ENCODE measurements around the gene POFUT2.
A peak's percentile ranks its signal among the peaks of the same experiment; 100 is the strongest.

Gene POFUT2, protein sequence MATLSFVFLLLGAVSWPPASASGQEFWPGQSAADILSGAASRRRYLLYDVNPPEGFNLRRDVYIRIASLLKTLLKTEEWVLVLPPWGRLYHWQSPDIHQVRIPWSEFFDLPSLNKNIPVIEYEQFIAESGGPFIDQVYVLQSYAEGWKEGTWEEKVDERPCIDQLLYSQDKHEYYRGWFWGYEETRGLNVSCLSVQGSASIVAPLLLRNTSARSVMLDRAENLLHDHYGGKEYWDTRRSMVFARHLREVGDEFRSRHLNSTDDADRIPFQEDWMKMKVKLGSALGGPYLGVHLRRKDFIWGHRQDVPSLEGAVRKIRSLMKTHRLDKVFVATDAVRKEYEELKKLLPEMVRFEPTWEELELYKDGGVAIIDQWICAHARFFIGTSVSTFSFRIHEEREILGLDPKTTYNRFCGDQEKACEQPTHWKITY

DNA sequence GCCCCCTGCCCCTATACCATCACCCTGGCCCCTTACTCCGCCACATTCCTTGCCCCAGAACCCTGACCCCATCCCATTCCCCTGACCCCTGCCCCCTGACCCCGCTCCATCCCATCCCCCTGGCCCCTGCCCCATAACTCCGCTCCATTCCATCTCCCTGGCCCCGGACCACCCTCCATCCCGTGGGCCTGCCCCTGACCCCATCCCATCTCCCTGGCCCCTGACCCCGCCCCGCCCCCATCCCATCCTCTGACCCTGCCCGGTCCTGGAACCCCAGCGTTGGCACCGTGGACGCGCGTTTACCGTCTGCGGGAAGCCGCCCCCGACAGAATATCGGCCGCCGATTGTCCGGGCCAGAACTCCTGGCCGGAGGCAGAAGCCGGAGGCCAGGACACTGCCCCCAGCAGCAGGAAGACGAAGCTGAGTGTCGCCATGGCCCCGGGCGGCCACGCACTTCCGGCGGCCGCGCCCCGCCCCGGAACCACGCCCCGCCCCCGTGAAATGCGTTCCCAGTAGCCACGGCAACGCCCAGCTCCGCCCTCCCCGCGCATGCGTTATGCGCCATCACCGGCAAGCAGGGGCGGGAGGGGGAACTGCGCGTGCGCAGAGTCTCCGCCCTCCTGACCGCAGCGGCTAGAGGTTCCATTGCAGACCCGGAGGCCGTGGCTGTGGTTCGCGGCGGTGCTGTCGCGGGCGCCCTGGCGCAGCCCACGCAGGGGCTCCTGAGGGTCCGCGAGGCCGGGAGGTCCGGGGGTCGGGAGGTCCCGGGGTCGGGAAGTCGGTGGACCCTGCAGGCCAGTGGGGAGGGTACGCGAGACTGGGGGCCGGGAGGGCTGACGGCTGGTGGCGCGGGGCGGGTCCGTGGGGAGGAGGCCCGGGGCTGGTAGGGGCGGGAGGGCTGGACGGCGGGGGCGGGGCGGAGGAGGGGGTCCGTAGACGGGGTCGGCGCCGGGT is at the start of gene POFUT2:
TSS of gene POFUT2 (minus strand) at position 458 of the 954 bp plus-strand sequence. CDS start at position 434, 24 bp downstream.
- ChIA-PET CTCF (interaction anchor here (1.1 to 18.2 kb wide), 4 partner anchors 21 to 152 kb away, joined by 3 to 304 read pairs (median 83); no protein-coding TSS in a partner anchor), POLR2A (interaction anchor here (0.6 to 1.3 kb wide), 11 partner anchors 17 to 358 kb away, joined by 3 to 4 read pairs (median 3); no protein-coding TSS in a partner anchor)
- DNase-seq (ENCODE audit: low read depth, low spot score): no peak
- H3K4me3 ChIP-seq (ENCODE audit: low read depth, low read length): peak within 1 kb of the TSS; percentile 80
- TF ChIP-seq, protein P1, sequence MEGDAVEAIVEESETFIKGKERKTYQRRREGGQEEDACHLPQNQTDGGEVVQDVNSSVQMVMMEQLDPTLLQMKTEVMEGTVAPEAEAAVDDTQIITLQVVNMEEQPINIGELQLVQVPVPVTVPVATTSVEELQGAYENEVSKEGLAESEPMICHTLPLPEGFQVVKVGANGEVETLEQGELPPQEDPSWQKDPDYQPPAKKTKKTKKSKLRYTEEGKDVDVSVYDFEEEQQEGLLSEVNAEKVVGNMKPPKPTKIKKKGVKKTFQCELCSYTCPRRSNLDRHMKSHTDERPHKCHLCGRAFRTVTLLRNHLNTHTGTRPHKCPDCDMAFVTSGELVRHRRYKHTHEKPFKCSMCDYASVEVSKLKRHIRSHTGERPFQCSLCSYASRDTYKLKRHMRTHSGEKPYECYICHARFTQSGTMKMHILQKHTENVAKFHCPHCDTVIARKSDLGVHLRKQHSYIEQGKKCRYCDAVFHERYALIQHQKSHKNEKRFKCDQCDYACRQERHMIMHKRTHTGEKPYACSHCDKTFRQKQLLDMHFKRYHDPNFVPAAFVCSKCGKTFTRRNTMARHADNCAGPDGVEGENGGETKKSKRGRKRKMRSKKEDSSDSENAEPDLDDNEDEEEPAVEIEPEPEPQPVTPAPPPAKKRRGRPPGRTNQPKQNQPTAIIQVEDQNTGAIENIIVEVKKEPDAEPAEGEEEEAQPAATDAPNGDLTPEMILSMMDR (IDR thresholded peaks at IDR 0.05; ENCODE audit: insufficient read depth, low read length, missing control alignments): no peak

DNA sequence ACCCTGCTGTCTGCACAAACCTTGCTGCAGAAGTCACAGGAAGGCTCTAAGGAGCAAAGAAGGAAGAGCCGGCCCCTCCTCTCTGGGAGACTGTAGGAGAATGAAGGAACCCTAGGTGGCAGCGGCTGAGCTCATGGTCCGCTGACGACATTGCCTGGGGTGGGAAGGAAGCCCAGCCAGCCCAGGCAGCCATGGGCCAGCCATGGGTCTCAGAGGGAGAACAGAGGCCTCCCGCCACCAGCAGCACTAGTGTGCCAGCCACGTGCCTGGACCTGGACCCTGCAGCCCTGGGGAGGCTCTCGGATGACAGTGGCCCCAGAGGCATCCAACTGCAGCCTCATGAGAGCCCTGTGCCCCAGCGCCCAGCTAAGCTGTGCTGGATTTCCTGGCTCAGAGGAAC is 49.2 kb upstream of the POFUT2 start:
- ChIA-PET CTCF (no interaction called here), POLR2A (interaction anchor here (0.9 kb wide), 1 partner anchor 13 kb away, joined by 3 read pairs; no protein-coding TSS in a partner anchor)
- no peak overlapping the region for H3K4me3 ChIP-seq (ENCODE audit: low read depth, low read length)
- TF ChIP-seq, protein P1 (IDR thresholded peaks at IDR 0.05; ENCODE audit: insufficient read depth, low read length, missing control alignments): peak; percentile 13
- DNase-seq (ENCODE audit: low read depth, low spot score): no peak

DNA sequence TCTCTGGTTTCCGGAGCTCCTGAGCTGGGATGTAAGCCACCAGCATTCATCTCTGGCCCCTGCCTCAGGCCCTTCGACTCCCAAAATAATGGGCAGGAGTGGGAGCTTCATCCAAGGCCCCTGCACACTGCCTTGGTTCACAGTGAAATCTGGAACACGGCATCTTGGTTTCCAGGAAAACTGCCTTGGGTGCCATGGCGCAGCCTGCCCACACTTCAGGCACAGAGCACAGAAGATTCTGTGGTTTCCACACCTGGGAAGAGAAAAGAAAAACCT is 48.8 kb upstream of the POFUT2 start:
- no peak overlapping the region for H3K4me3 ChIP-seq (ENCODE audit: low read depth, low read length)
- POLR2A ChIA-PET: no interaction called here
- no peak for DNase-seq (ENCODE audit: low read depth, low spot score)
- CTCF ChIA-PET: no interaction called here
- TF ChIP-seq, protein P1 (IDR thresholded peaks at IDR 0.05; ENCODE audit: insufficient read depth, low read length, missing control alignments): no peak

DNA sequence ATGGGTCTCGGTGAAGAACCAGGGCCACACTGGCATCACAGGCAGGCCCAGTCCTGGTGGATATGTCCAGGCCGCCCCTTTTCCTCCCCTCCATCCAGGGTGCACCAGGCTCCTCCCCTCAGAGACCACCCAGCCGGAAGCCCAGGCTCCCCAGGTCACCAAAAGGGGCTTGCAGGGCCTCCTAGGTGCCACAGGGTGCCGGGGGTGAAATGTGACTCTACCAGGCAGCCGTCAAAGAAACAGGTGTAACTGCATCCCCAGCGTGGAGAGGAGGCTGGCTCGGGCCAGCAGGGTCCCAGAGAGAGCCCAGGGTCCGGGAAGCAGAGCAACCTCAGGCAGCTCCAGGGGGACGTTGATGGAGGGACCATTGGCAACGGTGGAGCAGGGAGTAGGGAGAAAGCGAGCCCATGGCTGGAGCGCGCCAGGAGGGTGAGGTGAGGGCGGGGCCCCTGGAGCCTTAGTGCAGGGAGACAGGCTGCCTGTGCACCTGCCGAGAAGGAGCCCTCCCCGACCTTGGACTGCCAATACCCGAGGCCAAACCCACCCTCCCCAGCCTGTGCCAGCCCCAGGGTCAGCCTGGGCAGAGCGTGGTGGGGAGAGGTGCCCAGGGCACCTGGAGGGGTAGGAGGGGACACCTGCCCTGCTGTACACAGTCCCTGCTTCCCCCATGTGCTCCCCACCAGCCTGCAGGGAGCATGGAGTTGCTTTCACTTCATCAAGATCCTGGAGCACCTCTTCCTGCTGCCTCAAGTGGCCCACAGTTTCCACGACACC is 48.3 kb upstream of the POFUT2 start:
- ChIA-PET POLR2A (no interaction called here), CTCF (no interaction called here)
- no peak for DNase-seq (ENCODE audit: low read depth, low spot score)
- TF ChIP-seq, protein P1 (IDR thresholded peaks at IDR 0.05; ENCODE audit: insufficient read depth, low read length, missing control alignments): no peak
- no peak overlapping the region for H3K4me3 ChIP-seq (ENCODE audit: low read depth, low read length)

DNA sequence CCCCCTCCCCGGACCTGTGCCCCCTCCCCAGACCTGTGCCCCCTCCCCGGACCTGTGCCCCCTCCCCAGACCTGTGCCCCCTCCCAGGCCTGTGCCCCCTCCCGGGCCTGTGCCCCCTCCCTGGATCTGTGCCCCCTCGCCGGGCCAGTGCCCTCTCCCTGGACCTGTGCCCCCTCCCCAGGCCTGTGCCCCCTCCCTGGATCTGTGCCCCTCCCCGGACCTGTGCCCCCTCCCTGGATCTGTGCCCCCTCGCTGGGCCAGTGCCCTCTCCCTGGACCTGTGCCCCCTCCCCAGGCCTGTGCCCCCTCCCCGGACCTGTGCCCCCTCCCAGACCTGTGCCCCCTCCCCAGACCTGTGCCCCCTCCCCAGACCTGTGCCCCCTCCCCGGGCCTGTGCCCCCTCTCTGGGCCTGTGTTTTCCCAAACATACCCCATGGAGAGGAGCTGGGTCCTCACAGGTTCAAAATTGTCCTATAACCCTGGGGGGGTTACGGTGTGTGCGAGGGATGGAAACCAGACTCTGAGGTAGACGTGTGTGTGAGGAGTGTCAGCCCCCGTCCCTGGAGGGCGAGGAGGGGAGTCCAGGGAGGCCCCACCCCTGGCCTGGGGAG is 47.6 kb upstream of the POFUT2 start:
- POLR2A ChIA-PET: no interaction called here
- CTCF ChIA-PET: no interaction called here
- TF ChIP-seq, protein P1 (IDR thresholded peaks at IDR 0.05; ENCODE audit: insufficient read depth, low read length, missing control alignments): no peak
- no peak overlapping the region for H3K4me3 ChIP-seq (ENCODE audit: low read depth, low read length)
- no peak for DNase-seq (ENCODE audit: low read depth, low spot score)

All from AG04449 (cell line).